SK-N-SH (cell line): ENCODE results near the gene IL27RA. TPM values are rescaled to one million over a fixed set of nuclear protein-coding genes. Genes with fewer than 3 reads are reported as not detected.
A peak's percentile ranks its signal among the peaks of the same experiment; 100 is the strongest.

Source experiments
- CTCF ChIA-PET: fragments of 300-600, 350-600 bp; formaldehyde crosslinking; extraction: SDS; loops from one replicate; lab custom pipeline; 2021; lab: Yijun Ruan, JAX
- POLR2A ChIA-PET: fragments of 350-600 bp; sonication (Branson Sonifier 250); formaldehyde crosslinking; extraction: SDS; loops from one replicate; lab custom pipeline; 2020; ENCODE audit warnings: antibody characterized with exemption, inconsistent platforms; lab: Yijun Ruan, JAX
- DNase-seq: peaks from one replicate; pipeline ENCODE4 v3.0.0; 2012
- H2AFZ ChIP-seq: fragments of 200-600 bp; sonication (generic); 2 replicates; pipeline ENCODE4 v1.8.1; 2016; ENCODE audit warnings: antibody characterized with exemption, mild to moderate bottlenecking, low read depth
- H3F3A ChIP-seq: fragments of 200-600 bp; sonication (generic); replicated peaks from 2 replicates; pipeline ENCODE3; 2016; ENCODE audit warnings: antibody characterized with exemption, mild to moderate bottlenecking; ENCODE audit not compliant: insufficient read depth
- H3K27ac ChIP-seq, 2 experiments: fragments of 200-500 bp in 1 of 2; fragments of 200-600 bp in 1 of 2; sonication (Bioruptor generic) in 1 of 2; sonication (generic), shearing (Covaris generic) in 1 of 2; 2 replicates each; pipeline versions ENCODE4 v1.5.1 to v1.6.1; 2014 to 2016; ENCODE audit warnings: low read depth in 2 of 2, inconsistent platforms in 1 of 2, low read length in 1 of 2, mild to moderate bottlenecking in 1 of 2, mixed read lengths in 1 of 2
- H3K27me3 ChIP-seq: fragments of 200-600 bp; sonication (generic), shearing (Covaris generic); 2 replicates; pipeline ENCODE4 v1.6.1; 2016; ENCODE audit warnings: mixed run types; ENCODE audit not compliant: insufficient read depth
- H3K36me3 ChIP-seq, 2 experiments: fragments of 200-500 bp in 1 of 2; fragments of 200-600 bp in 1 of 2; sonication (Bioruptor generic) in 1 of 2; sonication (generic) in 1 of 2; replicated peaks in 1 of 2; 2 replicates each; pipeline versions ENCODE3 to v1.5.1; 2014 to 2016; ENCODE audit warnings: low read length in 1 of 2, mild to moderate bottlenecking in 1 of 2; ENCODE audit not compliant: insufficient read depth in 2 of 2, control insufficient read depth in 1 of 2
- H3K4me1 ChIP-seq, 2 experiments: fragments of 200-500 bp in 1 of 2; fragments of 200-600 bp in 1 of 2; sonication (Bioruptor generic) in 1 of 2; sonication (generic), shearing (Covaris generic) in 1 of 2; 2 replicates each; pipeline versions ENCODE4 v1.5.1 to v1.6.1; 2014 to 2016; ENCODE audit warnings: low read depth in 1 of 2, low read length in 1 of 2, mixed run types in 1 of 2; ENCODE audit not compliant: insufficient read depth in 2 of 2, control insufficient read depth in 1 of 2
- H3K4me2 ChIP-seq: fragments of 200-600 bp; sonication (generic), shearing (Covaris generic); 2 replicates; pipeline ENCODE4 v1.6.1; 2017; ENCODE audit warnings: mixed run types
- H3K4me3 ChIP-seq, 2 experiments: fragments of 200-500 bp in 1 of 2; fragments of 200-600 bp in 1 of 2; sonication (Bioruptor generic) in 1 of 2; sonication (generic), shearing (Covaris generic) in 1 of 2; 2 replicates each; pipeline versions ENCODE4 v1.5.1 to v1.8.1; 2014 to 2016; ENCODE audit warnings: low read depth in 2 of 2, inconsistent platforms in 1 of 2, low read length in 1 of 2, mild to moderate bottlenecking in 1 of 2, mixed read lengths in 1 of 2, moderate library complexity in 1 of 2
- H3K79me2 ChIP-seq: fragments of 200-600 bp; sonication (generic); 2 replicates; pipeline ENCODE4 v1.8.1; 2017; ENCODE audit warnings: mild to moderate bottlenecking; ENCODE audit not compliant: insufficient read depth
- H3K9ac ChIP-seq: fragments of 200-600 bp; sonication (generic); 2 replicates; pipeline ENCODE4 v1.6.1; 2017; ENCODE audit warnings: mixed run types
- H3K9me2 ChIP-seq: fragments of 200-600 bp; sonication (generic); 2 replicates; pipeline ENCODE4 v1.6.1; 2017; ENCODE audit warnings: mixed run types
- H3K9me3 ChIP-seq: fragments of 200-600 bp; sonication (generic); 2 replicates; pipeline ENCODE4 v1.6.1; 2017; ENCODE audit warnings: mixed run types, mild to moderate bottlenecking, moderate library complexity
- H4K20me1 ChIP-seq: fragments of 200-600 bp; sonication (generic); 2 replicates; pipeline ENCODE4 v1.6.1; 2017; ENCODE audit warnings: mild to moderate bottlenecking, mixed run types; ENCODE audit not compliant: insufficient read depth
- CHD2 ChIP-seq: fragments of 150-350 bp; IDR thresholded peaks from 2 replicates; pipeline ENCODE4 v1.6.1; 2018; ENCODE audit warnings: low read length; ENCODE audit not compliant: partially characterized antibody
- ELF1 ChIP-seq: IDR thresholded peaks from 2 replicates; pipeline ENCODE4 v1.4.0; 2012
- FOXM1 ChIP-seq: IDR thresholded peaks from 2 replicates; pipeline ENCODE4 v1.4.0; 2012; ENCODE audit warnings: low read depth, mild to moderate bottlenecking
- GABPA ChIP-seq: IDR thresholded peaks from 2 replicates; pipeline ENCODE4 v1.4.0; 2012; ENCODE audit warnings: low read depth, mild to moderate bottlenecking
- JUND ChIP-seq: IDR thresholded peaks from 2 replicates; pipeline ENCODE4 v1.4.0; 2012
- MEF2A ChIP-seq: IDR thresholded peaks from 2 replicates; pipeline ENCODE4 v1.4.0; 2012; ENCODE audit warnings: low read depth, borderline replicate concordance
- MXI1 ChIP-seq: IDR thresholded peaks from 2 replicates; pipeline ENCODE4 v1.6.1; 2012; ENCODE audit warnings: mild to moderate bottlenecking, low read depth, low read length, improper control_type of control experiment
- NFIC ChIP-seq: IDR thresholded peaks from 2 replicates; pipeline ENCODE4 v1.4.0; 2012; ENCODE audit warnings: borderline replicate concordance
- RAD21 ChIP-seq: IDR thresholded peaks from 2 replicates; pipeline ENCODE4 v1.6.1; 2012; ENCODE audit warnings: mild to moderate bottlenecking, low read length
- RFX5 ChIP-seq: IDR thresholded peaks from 2 replicates; pipeline ENCODE4 v1.6.1; 2012; ENCODE audit warnings: mild to moderate bottlenecking, improper control_type of control experiment, low read length
- RXRA ChIP-seq: IDR thresholded peaks from 2 replicates; pipeline ENCODE4 v1.4.0; 2012; ENCODE audit warnings: low read depth, mild to moderate bottlenecking, borderline replicate concordance
- SMC3 ChIP-seq: IDR thresholded peaks from 2 replicates; pipeline ENCODE4 v1.6.1; 2012; ENCODE audit warnings: low read depth, low read length, improper control_type of control experiment
- ZBTB33 ChIP-seq: IDR thresholded peaks from 2 replicates; pipeline ENCODE4 v1.4.0; 2012; ENCODE audit warnings: low read depth, borderline replicate concordance
- WGBS: methylation state at CpG from one replicate; pipeline ENCODE4 v1.1.6; 2017; ENCODE audit warnings: low lambda C conversion rate; 5-methylcytosine and 5-hydroxymethylcytosine counted together
- polyA plus RNA-seq, 3 experiments: library from polyadenylated mRNA; depleted of rRNA; stranded (reverse); fragments of >200 nt; gene quantifications; 2 replicates each; pipeline ENCODE4 v1.2.3, GENCODE V29; 2012
- TF ChIP-seq, protein P1 (sequence below): IDR thresholded peaks from 2 replicates; pipeline ENCODE4 v1.6.1; 2012; ENCODE audit warnings: mild to moderate bottlenecking, low read depth, low read length, moderate library complexity
- TF ChIP-seq, protein P2 (sequence below): fragments of 150-350 bp; IDR thresholded peaks from 2 replicates; pipeline ENCODE4 v1.6.1; 2017; ENCODE audit warnings: antibody characterized with exemption, low read length, low read depth, borderline replicate concordance

IL27RA gene
- polyA plus RNA-seq, 1 of the 3 experiments (the other 2 are of a cell fraction): 9.3 TPM

GRCh38 chr19:14056741-14057356 lies 25.3 kb downstream of the IL27RA start:
- peak overlapping the region in 1 of 2 experiments; percentile 46; a peak in 3 of 4 replicates for H3K4me3 ChIP-seq
- 46% methylated on average over 14 of the region's 19 CpGs for WGBS
- H4K20me1 ChIP-seq: no peaks in the 10 kb centered on the region
- H2AFZ ChIP-seq: no peak overlapping the region
- peak; percentile 46 for DNase-seq
- TF ChIP-seq, protein P1, sequence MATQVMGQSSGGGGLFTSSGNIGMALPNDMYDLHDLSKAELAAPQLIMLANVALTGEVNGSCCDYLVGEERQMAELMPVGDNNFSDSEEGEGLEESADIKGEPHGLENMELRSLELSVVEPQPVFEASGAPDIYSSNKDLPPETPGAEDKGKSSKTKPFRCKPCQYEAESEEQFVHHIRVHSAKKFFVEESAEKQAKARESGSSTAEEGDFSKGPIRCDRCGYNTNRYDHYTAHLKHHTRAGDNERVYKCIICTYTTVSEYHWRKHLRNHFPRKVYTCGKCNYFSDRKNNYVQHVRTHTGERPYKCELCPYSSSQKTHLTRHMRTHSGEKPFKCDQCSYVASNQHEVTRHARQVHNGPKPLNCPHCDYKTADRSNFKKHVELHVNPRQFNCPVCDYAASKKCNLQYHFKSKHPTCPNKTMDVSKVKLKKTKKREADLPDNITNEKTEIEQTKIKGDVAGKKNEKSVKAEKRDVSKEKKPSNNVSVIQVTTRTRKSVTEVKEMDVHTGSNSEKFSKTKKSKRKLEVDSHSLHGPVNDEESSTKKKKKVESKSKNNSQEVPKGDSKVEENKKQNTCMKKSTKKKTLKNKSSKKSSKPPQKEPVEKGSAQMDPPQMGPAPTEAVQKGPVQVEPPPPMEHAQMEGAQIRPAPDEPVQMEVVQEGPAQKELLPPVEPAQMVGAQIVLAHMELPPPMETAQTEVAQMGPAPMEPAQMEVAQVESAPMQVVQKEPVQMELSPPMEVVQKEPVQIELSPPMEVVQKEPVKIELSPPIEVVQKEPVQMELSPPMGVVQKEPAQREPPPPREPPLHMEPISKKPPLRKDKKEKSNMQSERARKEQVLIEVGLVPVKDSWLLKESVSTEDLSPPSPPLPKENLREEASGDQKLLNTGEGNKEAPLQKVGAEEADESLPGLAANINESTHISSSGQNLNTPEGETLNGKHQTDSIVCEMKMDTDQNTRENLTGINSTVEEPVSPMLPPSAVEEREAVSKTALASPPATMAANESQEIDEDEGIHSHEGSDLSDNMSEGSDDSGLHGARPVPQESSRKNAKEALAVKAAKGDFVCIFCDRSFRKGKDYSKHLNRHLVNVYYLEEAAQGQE: no peak
- TF ChIP-seq SMC3: no peak
- TF ChIP-seq MEF2A: no peak
- TF ChIP-seq ZBTB33: no peak
- TF ChIP-seq RXRA: no peak
- no peak for TF ChIP-seq GABPA
- TF ChIP-seq MXI1: no peak
- no peak for TF ChIP-seq NFIC
- no peak for TF ChIP-seq FOXM1
- TF ChIP-seq RAD21: no peak
- no peak for TF ChIP-seq CHD2
- TF ChIP-seq JUND: no peak
- TF ChIP-seq RFX5: no peak
- TF ChIP-seq, protein P2, sequence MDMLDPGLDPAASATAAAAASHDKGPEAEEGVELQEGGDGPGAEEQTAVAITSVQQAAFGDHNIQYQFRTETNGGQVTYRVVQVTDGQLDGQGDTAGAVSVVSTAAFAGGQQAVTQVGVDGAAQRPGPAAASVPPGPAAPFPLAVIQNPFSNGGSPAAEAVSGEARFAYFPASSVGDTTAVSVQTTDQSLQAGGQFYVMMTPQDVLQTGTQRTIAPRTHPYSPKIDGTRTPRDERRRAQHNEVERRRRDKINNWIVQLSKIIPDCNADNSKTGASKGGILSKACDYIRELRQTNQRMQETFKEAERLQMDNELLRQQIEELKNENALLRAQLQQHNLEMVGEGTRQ: no peak
- no peak for TF ChIP-seq ELF1
- CTCF ChIA-PET: interaction anchor here (0.6 to 8.1 kb wide), 11 partner anchors 8 to 177 kb away, joined by 3 to 146 read pairs (median 9); partner anchors contain the start of genes IL27RA, MISP3 and PODNL1
- no peaks in the 10 kb centered on the region for H3K9me3 ChIP-seq
- H3K27me3 ChIP-seq: no peaks in the 10 kb centered on the region
- no peaks in the 10 kb centered on the region for H3K79me2 ChIP-seq
- no peak overlapping the region for H3K27ac ChIP-seq
- POLR2A ChIA-PET: interaction anchor here (0.6 to 2.0 kb wide), 5 partner anchors 9 to 118 kb away, joined by 3 to 6 read pairs (median 4); partner anchors contain the start of genes DCAF15 and PODNL1
- H3K9me2 ChIP-seq: no peaks in the 10 kb centered on the region
- H3K4me1 ChIP-seq: peaks cover 6 to 10% of the 10 kb centered on the region in 2 experiments; a peak in 2 of 4 replicates
- H3K9ac ChIP-seq: no peak overlapping the region; the same call in 1 of the 2 replicates
- no peaks in the 10 kb centered on the region for H3K36me3 ChIP-seq
- H3K4me2 ChIP-seq: peak overlapping the region; percentile 55; the same call in 1 of the 2 replicates
- H3F3A ChIP-seq: peaks cover 11% of the 10 kb centered on the region
